ENCODE results near the gene PCGF2. TPM values are rescaled to one million over a fixed set of nuclear protein-coding genes. Genes with fewer than 3 reads are reported as not detected.

PCGF2 gene
- 10.7 and 11.7 TPM in 2 replicates for polyA plus RNA-seq
- polyA minus RNA-seq = 12.4 and 15.0 TPM in 2 replicates

DNA sequence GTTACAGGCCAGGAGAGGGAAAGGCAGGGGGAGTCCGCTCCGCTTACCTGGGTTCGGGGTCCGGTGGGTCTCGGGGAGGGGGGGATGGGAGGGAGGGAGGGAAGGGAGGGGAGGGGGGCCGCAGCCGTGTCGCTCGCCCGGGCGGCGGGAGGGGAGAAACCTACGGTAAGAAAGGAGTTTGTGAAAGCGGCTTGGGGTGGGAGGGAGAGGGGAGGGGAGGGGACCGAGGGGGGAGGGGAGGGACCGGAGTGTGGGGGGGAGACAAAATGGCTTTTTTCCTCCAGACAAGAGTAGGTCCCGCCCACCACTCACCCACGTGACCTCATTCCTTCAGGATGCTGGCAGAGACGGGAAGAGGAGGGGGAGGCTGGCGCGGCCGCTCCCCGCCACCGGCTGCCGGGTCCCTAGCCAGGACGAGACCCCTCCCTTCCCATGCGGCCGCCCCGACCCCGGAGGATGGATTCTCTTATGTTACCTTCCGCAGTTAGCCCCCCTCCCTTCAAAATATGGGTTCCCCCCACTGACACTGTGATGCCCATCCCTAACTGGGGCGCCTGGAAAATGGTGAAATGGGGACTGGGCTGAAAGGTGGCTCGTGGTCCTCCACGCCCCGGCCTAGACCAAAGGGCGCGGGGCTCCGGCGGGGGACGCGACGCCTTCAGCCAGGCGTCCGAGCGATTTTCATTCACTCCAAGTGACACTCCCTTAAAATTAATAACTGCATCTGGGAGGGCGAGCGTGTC is at the start of gene PCGF2:
Gene PCGF2, minus strand, starts transcription at position 188 of the 743 bp plus-strand sequence. CDS start 7,934 bp downstream, outside the sequence.
- H3K9me3 ChIP-seq (ENCODE audit: low read length) = no peaks in the 10 kb centered on the region
- H3K79me2 ChIP-seq (replicated peaks; ENCODE audit: insufficient read depth, low read length) = peaks cover 56% of the 10 kb centered on the region
- peak within 1 kb of the TSS; percentile 100 for H3K9ac ChIP-seq (ENCODE audit: low read length)
- no peaks in the 10 kb centered on the region for H3F3A ChIP-seq (ENCODE audit: insufficient read depth, low read length, poor library complexity, severe bottlenecking)
- H3K27me3 ChIP-seq (ENCODE audit: insufficient read depth, low read depth, low read length) = no peaks in the 10 kb centered on the region
- H3K36me3 ChIP-seq (ENCODE audit: insufficient read depth, low read length) = no peaks in the 10 kb centered on the region
- H3K9me2 ChIP-seq (ENCODE audit: insufficient read depth, low read length) = no peaks in the 10 kb centered on the region
- TF ChIP-seq TAF1 (IDR thresholded peaks at IDR 0.05; ENCODE audit: low read depth) (peak; percentile 54), EP300 (conservative IDR thresholded peaks at IDR 0.05; ENCODE audit: poor library complexity, severe bottlenecking) (no peak), MXI1 (conservative IDR thresholded peaks at IDR 0.05; ENCODE audit: poor library complexity, severe bottlenecking) (peak; percentile 45), POLR2AphosphoS5 (IDR thresholded peaks at IDR 0.05) (peak; percentile 93), SMC3 (conservative IDR thresholded peaks at IDR 0.05; ENCODE audit: poor library complexity) (no peak), EZH2 (IDR thresholded peaks at IDR 0.05; ENCODE audit: borderline replicate concordance, insufficient read depth, low read length, poor library complexity, severe bottlenecking) (no peak)
- peak within 1 kb of the TSS; percentile 94 for H3K4me3 ChIP-seq (ENCODE audit: low read length)
- H3K27ac ChIP-seq (ENCODE audit: low read length) = peak within 1 kb of the TSS; percentile 94
- H3K4me2 ChIP-seq (ENCODE audit: low read length) = peak within 1 kb of the TSS; percentile 79
- peak within 1 kb of the TSS; percentile 62 for H2AFZ ChIP-seq (ENCODE audit: low read depth, low read length)
- H4K20me1 ChIP-seq (ENCODE audit: insufficient read depth) = no peaks in the 10 kb centered on the region

DNA sequence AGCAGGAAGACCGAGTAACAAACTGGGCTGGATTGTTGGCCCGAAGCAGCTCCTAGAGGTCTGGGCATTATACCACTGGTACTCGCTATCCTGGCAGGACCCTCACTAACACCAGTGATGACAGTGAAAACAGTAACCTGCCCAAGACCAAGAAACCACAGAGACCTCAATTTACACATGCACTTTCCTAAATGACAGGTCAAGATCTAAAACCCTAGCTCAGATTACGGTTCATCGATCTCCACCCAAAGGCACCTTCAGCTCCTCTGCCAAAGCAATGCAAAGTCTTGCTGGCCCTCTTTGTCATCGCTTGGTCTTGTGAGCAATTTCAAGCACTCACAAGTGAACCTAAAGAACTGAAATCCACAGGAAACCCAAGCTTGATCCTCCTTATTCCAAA is 49.7 kb upstream of the PCGF2 start:
- Histone ChIP-seq H4K20me1 (ENCODE audit: insufficient read depth) (no peaks in the 10 kb centered on the region), H3K4me2 (ENCODE audit: low read length) (peak overlapping the region; percentile 94), H3K9me3 (ENCODE audit: low read length) (no peaks in the 10 kb centered on the region), H2AFZ (ENCODE audit: low read depth, low read length) (no peak overlapping the region), H3K27ac (ENCODE audit: low read length) (peak overlapping the region; percentile 89), H3K27me3 (ENCODE audit: insufficient read depth, low read depth, low read length) (no peaks in the 10 kb centered on the region), H3K9me2 (ENCODE audit: insufficient read depth, low read length) (no peaks in the 10 kb centered on the region), H3K36me3 (ENCODE audit: insufficient read depth, low read length) (no peaks in the 10 kb centered on the region), H3K9ac (ENCODE audit: low read length) (peak overlapping the region; percentile 94), H3F3A (ENCODE audit: insufficient read depth, low read length, poor library complexity, severe bottlenecking) (peaks cover 6% of the 10 kb centered on the region), H3K79me2 (replicated peaks; ENCODE audit: insufficient read depth, low read length) (peaks cover 52% of the 10 kb centered on the region), H3K4me3 (ENCODE audit: low read length) (peak overlapping the region; percentile 100)
- TF ChIP-seq POLR2AphosphoS5 (IDR thresholded peaks at IDR 0.05) (no peak), EZH2 (IDR thresholded peaks at IDR 0.05; ENCODE audit: borderline replicate concordance, insufficient read depth, low read length, poor library complexity, severe bottlenecking) (no peak), REST (IDR thresholded peaks at IDR 0.05; ENCODE audit: borderline replicate concordance) (no peak), MXI1 (conservative IDR thresholded peaks at IDR 0.05; ENCODE audit: poor library complexity, severe bottlenecking) (no peak), TAF1 (IDR thresholded peaks at IDR 0.05; ENCODE audit: low read depth) (no peak), RAD21 (conservative IDR thresholded peaks at IDR 0.05) (no peak), SMC3 (conservative IDR thresholded peaks at IDR 0.05; ENCODE audit: poor library complexity) (no peak), EP300 (conservative IDR thresholded peaks at IDR 0.05; ENCODE audit: poor library complexity, severe bottlenecking) (no peak)
- TF ChIP-seq, protein P1, sequence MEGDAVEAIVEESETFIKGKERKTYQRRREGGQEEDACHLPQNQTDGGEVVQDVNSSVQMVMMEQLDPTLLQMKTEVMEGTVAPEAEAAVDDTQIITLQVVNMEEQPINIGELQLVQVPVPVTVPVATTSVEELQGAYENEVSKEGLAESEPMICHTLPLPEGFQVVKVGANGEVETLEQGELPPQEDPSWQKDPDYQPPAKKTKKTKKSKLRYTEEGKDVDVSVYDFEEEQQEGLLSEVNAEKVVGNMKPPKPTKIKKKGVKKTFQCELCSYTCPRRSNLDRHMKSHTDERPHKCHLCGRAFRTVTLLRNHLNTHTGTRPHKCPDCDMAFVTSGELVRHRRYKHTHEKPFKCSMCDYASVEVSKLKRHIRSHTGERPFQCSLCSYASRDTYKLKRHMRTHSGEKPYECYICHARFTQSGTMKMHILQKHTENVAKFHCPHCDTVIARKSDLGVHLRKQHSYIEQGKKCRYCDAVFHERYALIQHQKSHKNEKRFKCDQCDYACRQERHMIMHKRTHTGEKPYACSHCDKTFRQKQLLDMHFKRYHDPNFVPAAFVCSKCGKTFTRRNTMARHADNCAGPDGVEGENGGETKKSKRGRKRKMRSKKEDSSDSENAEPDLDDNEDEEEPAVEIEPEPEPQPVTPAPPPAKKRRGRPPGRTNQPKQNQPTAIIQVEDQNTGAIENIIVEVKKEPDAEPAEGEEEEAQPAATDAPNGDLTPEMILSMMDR (IDR thresholded peaks at IDR 0.05; ENCODE audit: poor library complexity, severe bottlenecking) = no peak

Measured in neural cell (in vitro differentiated cells).